Measurements from ENCODE around the gene NFE2L2.

- TF ChIP-seq CTCF (IDR thresholded peaks at IDR 0.05) (no peak), POLR2A (IDR thresholded peaks at IDR 0.05) (no peak)
These were observed 10.7 kb upstream of the NFE2L2 start for GRCh38 chr2:177275040-177275742.
